HEK293 (cell line): ENCODE measurements around the gene REC8.

ENCODE experiments used
- HOXA7 ChIP-seq: sonication (generic); formaldehyde crosslinking; IDR thresholded peaks from 2 replicates; pipeline ENCODE4 v1.8.1; 2022; ENCODE audit warnings: missing genetic modification reagents, borderline replicate concordance
- KLF9 ChIP-seq: fragments of 450-650 bp; formaldehyde crosslinking; IDR thresholded peaks from 2 replicates; pipeline ENCODE4 v1.5.1; 2016; ENCODE audit warnings: missing biosample characterization, missing genetic modification characterization, low read depth
- OSR2 ChIP-seq: fragments of 450-650 bp; formaldehyde crosslinking; IDR thresholded peaks from 2 replicates; pipeline ENCODE4 v1.5.1; 2016; ENCODE audit warnings: missing biosample characterization, missing genetic modification characterization
- TSHZ1 ChIP-seq: fragments of 450-650 bp; formaldehyde crosslinking; IDR thresholded peaks from 2 replicates; pipeline ENCODE4 v1.5.1; 2016; ENCODE audit warnings: missing biosample characterization, missing genetic modification characterization, borderline replicate concordance
- YY1 ChIP-seq: fragments of 450-650 bp; formaldehyde crosslinking; IDR thresholded peaks from 2 replicates; pipeline ENCODE4 v1.5.1; 2018; ENCODE audit warnings: missing biosample characterization, missing genetic modification characterization
- YY2 ChIP-seq: fragments of 450-650 bp; formaldehyde crosslinking; IDR thresholded peaks from 2 replicates; pipeline ENCODE4 v1.5.1; 2016; ENCODE audit warnings: missing biosample characterization, missing genetic modification characterization
- ZBTB20 ChIP-seq: fragments of 450-650 bp; formaldehyde crosslinking; IDR thresholded peaks from 2 replicates; pipeline ENCODE4 v1.5.1; 2016; ENCODE audit warnings: missing biosample characterization, missing genetic modification characterization
- ZBTB44 ChIP-seq: fragments of 450-650 bp; IDR thresholded peaks from 2 replicates; pipeline ENCODE4 v1.5.1; 2018; ENCODE audit warnings: missing biosample characterization, mild to moderate bottlenecking, missing genetic modification characterization
- ZFP37 ChIP-seq: fragments of 450-650 bp; formaldehyde crosslinking; IDR thresholded peaks from 2 replicates; pipeline ENCODE4 v1.5.1; 2016; ENCODE audit warnings: missing biosample characterization, missing genetic modification characterization
- ZNF10 ChIP-seq: fragments of 450-650 bp; formaldehyde crosslinking; IDR thresholded peaks from 2 replicates; pipeline ENCODE4 v1.5.1; 2017; ENCODE audit warnings: missing biosample characterization, missing genetic modification characterization
- ZNF155 ChIP-seq: fragments of 450-650 bp; formaldehyde crosslinking; IDR thresholded peaks from 2 replicates; pipeline ENCODE4 v1.5.1; 2016; ENCODE audit warnings: missing biosample characterization, missing genetic modification characterization
- ZNF174 ChIP-seq: fragments of 450-650 bp; formaldehyde crosslinking; IDR thresholded peaks from 2 replicates; pipeline ENCODE4 v1.5.0; 2017; ENCODE audit warnings: missing biosample characterization, mild to moderate bottlenecking, missing genetic modification characterization
- ZNF19 ChIP-seq: fragments of 450-650 bp; formaldehyde crosslinking; IDR thresholded peaks from 2 replicates; pipeline ENCODE4; 2016; ENCODE audit warnings: missing biosample characterization, missing genetic modification characterization, low read depth
- ZNF211 ChIP-seq: fragments of 450-650 bp; formaldehyde crosslinking; IDR thresholded peaks from 2 replicates; pipeline ENCODE4 v1.5.1; 2016; ENCODE audit warnings: low read depth, missing biosample characterization, missing genetic modification characterization
- ZNF280D ChIP-seq: fragments of 450-650 bp; formaldehyde crosslinking; IDR thresholded peaks from 2 replicates; pipeline ENCODE4 v1.5.1; 2016; ENCODE audit warnings: missing biosample characterization, missing genetic modification characterization
- ZNF324 ChIP-seq: fragments of 450-650 bp; formaldehyde crosslinking; IDR thresholded peaks from 2 replicates; pipeline ENCODE4 v1.5.1; 2016; ENCODE audit warnings: missing biosample characterization, missing genetic modification characterization
- ZNF335 ChIP-seq: fragments of 450-650 bp; formaldehyde crosslinking; conservative IDR thresholded peaks from 2 replicates; pipeline ENCODE4 v1.5.1; 2016; ENCODE audit warnings: missing biosample characterization, missing genetic modification characterization
- ZNF37A ChIP-seq: fragments of 450-650 bp; IDR thresholded peaks from 2 replicates; pipeline ENCODE4 v1.5.1; 2018; ENCODE audit warnings: missing biosample characterization, missing genetic modification characterization
- ZNF394 ChIP-seq: fragments of 450-650 bp; formaldehyde crosslinking; IDR thresholded peaks from 2 replicates; pipeline ENCODE4 v1.5.1; 2016; ENCODE audit warnings: missing biosample characterization, missing genetic modification characterization, mild to moderate bottlenecking, moderate library complexity, borderline replicate concordance
- ZNF433 ChIP-seq: fragments of 450-650 bp; formaldehyde crosslinking; IDR thresholded peaks from 2 replicates; pipeline ENCODE4 v1.5.1; 2016; ENCODE audit warnings: missing biosample characterization, missing genetic modification characterization, low read depth
- ZNF501 ChIP-seq: fragments of 450-650 bp; formaldehyde crosslinking; IDR thresholded peaks from 2 replicates; pipeline ENCODE4 v1.5.1; 2016; ENCODE audit warnings: missing biosample characterization, missing genetic modification characterization
- ZNF530 ChIP-seq: fragments of 450-650 bp; formaldehyde crosslinking; IDR thresholded peaks from 2 replicates; pipeline ENCODE4 v1.5.1; 2016; ENCODE audit warnings: low read depth, missing biosample characterization, missing genetic modification characterization
- ZNF549 ChIP-seq: fragments of 450-650 bp; IDR thresholded peaks from 2 replicates; pipeline ENCODE4 v1.5.1; 2018; ENCODE audit warnings: missing biosample characterization, missing genetic modification characterization, mild to moderate bottlenecking, inconsistent platforms, moderate library complexity
- ZNF555 ChIP-seq: fragments of 450-650 bp; formaldehyde crosslinking; conservative IDR thresholded peaks from 2 replicates; pipeline ENCODE4 v1.5.1; 2017; ENCODE audit warnings: missing biosample characterization, mild to moderate bottlenecking, missing genetic modification characterization, inconsistent platforms
- ZNF629 ChIP-seq: fragments of 450-650 bp; formaldehyde crosslinking; IDR thresholded peaks from 2 replicates; pipeline ENCODE4 v1.5.1; 2017; ENCODE audit warnings: missing biosample characterization, missing genetic modification characterization
- ZNF645 ChIP-seq: fragments of 450-650 bp; formaldehyde crosslinking; IDR thresholded peaks from 2 replicates; pipeline ENCODE4; 2016; ENCODE audit warnings: missing biosample characterization, missing genetic modification characterization
- ZNF701 ChIP-seq: fragments of 450-650 bp; formaldehyde crosslinking; IDR thresholded peaks from 2 replicates; pipeline ENCODE4 v1.5.1; 2016; ENCODE audit warnings: missing biosample characterization, missing genetic modification characterization
- ZSCAN30 ChIP-seq: fragments of 450-650 bp; IDR thresholded peaks from 2 replicates; pipeline ENCODE4 v1.5.1; 2018; ENCODE audit warnings: missing biosample characterization, mild to moderate bottlenecking, missing genetic modification characterization, moderate library complexity
- ZXDB ChIP-seq: fragments of 450-650 bp; formaldehyde crosslinking; IDR thresholded peaks from 2 replicates; pipeline ENCODE4 v1.5.1; 2016; ENCODE audit warnings: missing biosample characterization, missing genetic modification characterization

Gene REC8

GRCh38 chr14:24160850-24161804 is 10.8 kb upstream of the REC8 start, which contains the start of gene IRF9 (continued):
- 0 out of 2 replicates have a peak, but pooled peaks have one; percentile 12 for TF ChIP-seq TSHZ1 (tag by site-specific recombination)
- TF ChIP-seq ZNF155 (tag by site-specific recombination): no peak
- peak; percentile 89 for TF ChIP-seq ZXDB (tag by site-specific recombination)
- peak; percentile 86 for TF ChIP-seq ZNF629 (tag by site-specific recombination)
- TF ChIP-seq ZNF433 (tag by site-specific recombination): no peak
- no peak; the same call in 1 of the 2 replicates for TF ChIP-seq ZSCAN30 (tag by site-specific recombination)
- TF ChIP-seq ZNF501 (tag by site-specific recombination): no peak; the same call in 1 of the 2 replicates
- TF ChIP-seq ZNF37A (tag by site-specific recombination): no peak
- TF ChIP-seq KLF9 (tag by site-specific recombination): peak; percentile 9; the same call in 1 of the 2 replicates
- no peak for TF ChIP-seq HOXA7 (CRISPR knock-in tag)
- no peak for TF ChIP-seq ZNF211 (tag by site-specific recombination)
- TF ChIP-seq ZNF174 (tag by site-specific recombination): no peak
- no peak for TF ChIP-seq ZNF10 (tag by site-specific recombination)
- no peak for TF ChIP-seq ZBTB44 (tag by site-specific recombination)
- no peak for TF ChIP-seq ZNF19 (tag by site-specific recombination)
- TF ChIP-seq ZNF335: no peak
- no peak for TF ChIP-seq ZNF530
- TF ChIP-seq ZNF555 (tag by site-specific recombination): no peak
- peak; percentile 82; the same call in 1 of the 2 replicates for TF ChIP-seq ZNF324
- no peak for TF ChIP-seq YY2
- peak; percentile 89 for TF ChIP-seq ZNF701
- no peak for TF ChIP-seq ZBTB20 (tag by site-specific recombination)
- no peak for TF ChIP-seq ZNF645 (tag by site-specific recombination)
- TF ChIP-seq ZNF549 (tag by site-specific recombination): no peak
- TF ChIP-seq ZNF394: peak; percentile 81; the same call in 1 of the 2 replicates
- no peak for TF ChIP-seq OSR2 (tag by site-specific recombination)
- no peak for TF ChIP-seq ZFP37 (tag by site-specific recombination)
- TF ChIP-seq YY1 (tag by site-specific recombination): no peak
- no peak for TF ChIP-seq ZNF280D (tag by site-specific recombination)
